ENCODE measurements around the gene PHC2.
A peak's percentile ranks its signal among the peaks of the same experiment; 100 is the strongest.

PHC2 gene

DNA sequence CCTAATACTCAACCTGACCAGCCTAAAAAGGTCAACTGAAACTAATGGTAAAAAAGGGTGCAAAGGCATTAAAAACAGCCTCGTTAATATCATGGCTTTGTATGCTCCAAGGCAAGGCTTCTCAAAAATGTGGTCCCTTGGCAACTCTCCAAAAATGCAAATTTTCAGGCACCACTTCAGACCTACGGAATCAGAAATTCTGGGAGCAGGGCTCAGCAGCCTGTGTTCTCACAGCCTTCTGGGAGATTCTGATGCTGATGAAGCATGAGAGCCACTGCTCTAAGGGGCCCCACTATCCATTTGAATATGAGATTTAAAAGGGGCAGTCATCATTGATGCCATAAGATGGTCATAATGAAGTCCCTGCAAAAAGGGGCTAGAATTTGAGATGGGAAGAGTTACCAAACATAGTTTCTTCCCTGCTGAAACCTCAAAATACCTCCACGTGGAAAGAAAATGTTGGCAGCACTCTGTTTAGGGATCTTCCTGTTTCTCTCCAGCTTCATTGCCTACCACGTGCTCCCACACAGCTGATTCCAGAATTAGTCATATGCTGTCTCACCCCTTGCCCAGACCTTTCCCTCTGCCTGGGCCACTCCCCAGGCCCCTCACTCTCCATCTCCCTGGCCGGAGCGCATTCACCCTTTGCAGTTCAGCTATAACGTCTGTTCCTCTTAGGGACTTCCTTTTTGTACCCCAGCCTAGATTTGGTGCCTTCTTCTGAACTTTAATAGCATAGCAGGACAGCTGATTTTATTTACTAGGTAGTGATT is 46.7 kb downstream of the PHC2 start:
- DNase-seq: no peak

- no peak for DNase-seq
These were observed 47.4 kb downstream of the PHC2 start for GRCh38 chr1:33383489-33383888.

GRCh38 chr1:33382661-33383415 is 48.1 kb downstream of the PHC2 start:
- no peak for DNase-seq

- no peak for DNase-seq
These were observed 48.9 kb downstream of the PHC2 start for GRCh38 chr1:33381977-33382376.

- DNase-seq: no peak
These were observed 50.1 kb downstream of the PHC2 start for GRCh38 chr1:33380811-33381210.

GRCh38 chr1:33379631-33380354 is 51.1 kb downstream of the PHC2 start:
- DNase-seq: no peak

GRCh38 chr1:33378976-33379375 is 51.9 kb downstream of the PHC2 start:
- no peak for DNase-seq

GRCh38 chr1:33378524-33378923 is 52.4 kb downstream of the PHC2 start:
- DNase-seq: no peak

- no peak for DNase-seq
These were observed 53.1 kb downstream of the PHC2 start for GRCh38 chr1:33377756-33378155.

DNA sequence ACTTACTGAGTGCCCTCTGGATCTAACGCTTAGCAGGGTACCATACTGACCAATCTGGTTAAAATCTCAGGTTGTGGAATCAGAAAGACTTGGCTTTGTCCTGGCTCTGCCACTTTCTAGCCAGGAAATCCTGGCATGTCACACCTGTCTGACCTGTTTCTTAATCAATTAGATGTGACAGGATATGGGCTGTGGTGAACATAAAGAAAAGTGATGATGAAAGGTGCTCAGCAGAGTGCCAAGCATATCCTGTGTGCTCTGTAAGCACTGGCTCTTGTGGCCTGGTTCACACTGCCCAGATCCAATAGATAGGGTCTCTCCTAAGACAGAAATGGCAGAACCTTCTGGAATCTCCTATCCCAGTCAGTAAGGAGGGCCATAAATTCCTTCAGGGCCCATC is 53.9 kb downstream of the PHC2 start:
- no peak for DNase-seq

DNA sequence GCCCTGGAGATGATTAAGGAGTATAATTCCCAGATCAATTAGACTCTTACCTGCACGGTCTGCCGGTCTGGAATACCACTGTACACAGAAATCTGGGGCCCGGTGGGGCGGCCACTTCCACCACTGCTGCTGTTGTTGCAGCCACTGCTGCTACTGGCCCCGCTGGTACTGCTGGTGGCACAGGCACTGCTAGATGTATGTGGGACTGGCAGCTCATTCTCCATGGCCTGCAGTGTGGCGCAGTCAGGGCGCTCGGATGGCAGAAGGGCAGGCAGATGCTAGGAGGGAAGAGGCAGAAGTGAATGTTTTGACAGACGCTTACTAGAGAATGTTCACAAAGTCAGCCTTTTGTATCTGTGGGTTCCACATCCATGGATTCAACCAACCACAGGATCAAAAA is 55.6 kb downstream of the PHC2 start:
- peak; percentile 60 for DNase-seq

DNA sequence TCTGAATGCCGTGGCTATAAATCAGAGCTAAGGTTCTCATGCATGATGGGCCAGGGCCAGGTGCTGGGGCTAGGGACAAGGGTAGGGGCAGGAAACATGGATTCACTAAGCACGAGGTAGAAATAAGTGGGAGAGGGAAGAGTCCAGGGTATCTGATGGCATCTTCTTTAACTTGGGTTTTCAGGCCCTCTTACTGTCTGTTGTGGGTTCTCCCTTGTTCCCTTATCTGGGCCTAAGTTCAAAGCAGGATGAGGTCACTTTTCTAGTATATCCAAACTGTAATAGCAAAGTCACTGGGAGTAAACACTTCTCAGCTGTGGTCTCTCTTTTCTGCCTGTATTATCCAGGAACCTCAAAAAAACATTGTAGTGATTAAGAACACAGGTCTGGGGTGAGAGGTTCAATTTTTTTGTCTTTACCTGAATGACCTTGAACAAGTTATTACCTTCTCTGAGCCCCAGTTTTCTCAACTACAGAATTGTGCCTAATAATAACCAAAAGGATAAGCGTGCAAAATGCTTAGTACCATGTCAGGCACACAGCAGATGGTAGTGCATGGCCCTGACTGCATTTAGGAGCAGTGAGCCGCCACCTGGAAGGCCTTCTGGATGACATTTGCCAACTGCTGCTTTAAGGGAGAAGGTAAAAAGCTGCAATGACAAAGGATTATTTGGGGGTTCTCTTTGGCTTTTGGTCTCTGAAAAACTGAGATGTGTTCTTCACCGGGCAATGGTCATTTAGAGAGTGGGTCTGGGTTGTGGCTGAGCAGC is 56.4 kb downstream of the PHC2 start:
- peak; percentile 79 for DNase-seq

DNA sequence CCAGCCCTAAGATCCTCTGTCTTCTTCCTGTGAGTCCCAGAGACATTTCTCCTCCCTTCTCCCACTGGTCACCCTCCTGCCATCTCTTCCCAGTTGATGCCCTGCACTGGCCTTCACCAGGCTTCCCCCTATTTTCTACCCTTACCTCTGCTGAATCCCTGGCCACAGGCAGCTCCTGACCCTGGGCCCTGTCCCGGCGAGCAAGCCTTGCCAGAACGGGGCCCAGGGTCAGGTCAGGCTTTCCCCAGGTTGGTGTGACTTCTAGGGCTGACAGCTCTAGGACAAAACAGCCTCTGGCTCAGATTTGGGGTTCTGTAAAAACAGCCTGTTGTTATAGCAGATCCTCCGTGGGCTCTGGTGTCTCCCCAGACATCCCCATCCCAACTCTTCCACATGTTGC is 57.3 kb downstream of the PHC2 start:
- no peak for DNase-seq

DNA sequence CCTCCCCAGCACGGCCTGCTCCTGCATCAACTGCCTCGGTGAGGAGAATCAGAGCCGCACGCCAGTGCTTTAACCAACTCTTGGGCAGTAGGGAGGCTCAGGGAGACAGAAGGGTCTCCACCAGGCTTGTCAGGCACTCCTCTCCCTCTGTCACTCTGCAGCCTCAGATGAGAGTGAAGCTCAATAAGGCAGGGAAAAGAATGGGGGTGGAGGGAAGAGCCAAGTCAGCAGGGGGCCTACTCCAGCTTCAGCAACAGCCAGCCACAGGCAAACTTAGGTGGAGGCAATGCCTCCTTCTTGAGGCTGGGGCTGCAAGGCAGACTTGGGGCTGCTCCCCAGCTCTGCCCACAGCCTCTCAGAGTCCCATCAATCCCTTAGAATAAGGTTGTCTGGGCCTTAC is 58.2 kb downstream of the PHC2 start:
- DNase-seq: no peak

DNA sequence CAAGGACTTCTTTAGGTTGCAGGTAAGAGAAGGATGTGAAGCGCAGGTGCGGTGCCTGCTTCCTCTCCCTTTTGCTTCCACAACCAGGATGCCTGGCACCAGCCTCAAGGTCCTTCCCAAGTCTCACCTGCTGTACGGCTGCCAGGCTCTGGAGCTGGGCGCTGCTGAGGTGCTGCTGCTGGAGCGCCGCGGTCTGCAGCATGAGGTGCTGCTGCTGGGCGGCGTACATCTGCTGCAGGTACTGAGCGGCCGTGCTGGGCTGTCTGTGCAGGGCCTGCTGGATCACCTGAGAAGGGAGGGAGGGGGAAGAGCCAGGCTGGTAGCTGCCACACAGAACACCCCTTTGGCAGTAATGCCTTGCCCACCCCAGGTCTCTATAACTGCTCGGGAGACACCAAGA is 58.7 kb downstream of the PHC2 start:
- DNase-seq: no peak

DNA sequence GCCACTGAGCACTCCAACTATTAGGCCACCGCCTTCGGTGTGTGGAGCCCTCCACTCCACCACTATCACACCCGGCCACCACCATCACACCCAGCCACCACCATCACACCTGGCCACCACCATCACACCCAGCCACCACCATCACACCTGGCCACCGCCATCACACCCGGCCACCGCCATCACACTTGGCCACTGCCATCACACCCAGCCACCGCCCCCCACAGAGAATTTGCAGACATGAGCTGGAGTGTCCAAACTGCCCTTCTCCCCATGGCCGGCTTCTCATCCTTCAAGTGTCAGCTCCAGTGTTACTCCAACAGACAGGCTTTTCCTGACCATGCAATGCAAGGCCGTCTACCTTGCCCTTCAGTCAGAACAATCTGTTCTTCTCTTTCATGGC is 59.6 kb downstream of the PHC2 start:
- DNase-seq: no peak

- no peak for DNase-seq
These were observed 60.1 kb downstream of the PHC2 start for GRCh38 chr1:33370827-33371226.

DNA sequence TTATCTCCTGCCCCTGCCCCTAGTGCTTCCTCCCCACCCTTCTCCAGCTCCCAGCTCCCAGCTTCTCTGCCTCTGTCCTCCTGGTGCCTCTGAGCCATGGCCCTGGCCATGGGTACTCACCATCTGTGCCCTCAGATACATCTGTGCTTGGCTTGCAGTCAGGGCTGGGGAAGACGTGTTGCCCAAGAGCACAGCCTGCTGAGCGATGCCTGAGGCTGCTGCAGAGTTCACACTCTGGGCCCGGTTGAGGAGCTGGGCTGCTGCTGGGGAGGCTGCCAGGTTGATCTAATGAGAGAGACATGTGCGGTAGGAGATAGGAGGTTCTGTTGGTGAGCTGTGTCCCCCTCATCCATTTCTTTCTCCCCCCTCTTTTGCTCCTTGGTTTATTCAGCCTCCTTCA is 60.6 kb downstream of the PHC2 start:
- DNase-seq: peak; percentile 80

DNA sequence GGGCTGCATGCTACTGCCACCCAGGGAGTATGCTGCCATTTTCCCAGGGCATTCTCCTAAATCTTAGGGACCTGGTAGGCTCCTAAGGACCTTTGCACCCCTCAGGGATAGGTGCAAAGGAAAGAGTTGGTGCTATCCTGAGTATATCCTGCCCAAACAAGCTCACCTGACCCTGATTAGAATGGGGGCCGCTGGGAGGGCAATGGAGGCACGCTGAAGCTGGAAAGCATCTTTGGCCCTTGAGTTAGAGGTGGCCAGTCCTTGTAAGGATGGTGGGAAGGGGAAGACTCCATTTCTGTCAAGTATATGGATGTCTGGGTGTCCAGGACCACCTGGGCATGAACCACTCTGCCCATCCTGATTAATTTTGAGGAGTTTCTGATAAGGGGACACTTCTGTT is 61.1 kb downstream of the PHC2 start:
- DNase-seq: no peak

- no peak for DNase-seq
These were observed 61.8 kb downstream of the PHC2 start for GRCh38 chr1:33369081-33369480.

DNA sequence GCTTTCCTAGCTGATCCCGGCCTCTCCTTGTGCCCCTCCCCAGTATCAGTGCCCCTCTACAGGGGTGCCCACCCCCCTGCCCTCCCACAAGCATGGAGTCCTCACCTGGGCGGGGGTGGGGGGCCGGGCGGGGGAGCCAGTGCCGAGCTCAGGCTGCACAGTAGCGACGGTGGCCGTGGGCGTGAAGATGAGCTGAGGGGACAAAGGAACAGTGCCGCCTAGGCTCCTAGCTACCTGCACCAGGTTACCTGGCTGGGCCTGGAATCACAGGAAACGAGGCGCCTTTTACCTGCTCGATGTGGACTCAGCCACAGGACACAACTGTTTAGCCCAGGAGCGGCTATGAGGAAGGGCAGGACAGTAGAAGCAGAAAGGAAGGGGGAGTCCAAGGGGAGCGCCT is 62.5 kb downstream of the PHC2 start:
- DNase-seq: no peak

GRCh38 chr1:33367485-33368405 is 63.1 kb downstream of the PHC2 start:
- DNase-seq: peak; percentile 45
